HG02798 (cell line): ENCODE measurements around the gene PTCHD1.

ENCODE experiments used
- ATAC-seq: cut with Tn5 transposase; IDR thresholded peaks from one replicate; pipeline ENCODE4 v1.9.1; 2021; ENCODE audit warnings: mild to moderate bottlenecking; ENCODE audit not compliant: unreplicated experiment, poor library complexity

PTCHD1 gene

DNA sequence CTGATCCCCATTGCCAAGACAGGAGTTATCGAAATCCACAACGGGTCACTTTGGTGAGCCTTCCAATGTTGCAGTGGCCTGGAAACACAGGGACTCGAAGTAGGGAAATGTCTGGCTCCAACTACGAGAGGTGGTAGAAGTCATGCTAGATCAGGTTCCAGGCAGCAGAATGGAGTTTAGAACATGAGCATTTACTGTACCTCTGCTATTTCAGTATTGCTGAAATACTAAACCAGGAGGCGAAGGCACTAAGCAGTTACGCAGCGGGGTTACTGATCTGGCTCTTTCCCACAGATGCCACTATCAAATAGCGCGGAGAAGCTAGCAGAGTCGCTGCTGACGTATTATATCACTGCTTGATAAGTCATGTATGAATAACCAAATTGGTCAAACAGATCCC, 56.3 kb downstream of the PTCHD1 start:
- ATAC-seq = no peak

DNA sequence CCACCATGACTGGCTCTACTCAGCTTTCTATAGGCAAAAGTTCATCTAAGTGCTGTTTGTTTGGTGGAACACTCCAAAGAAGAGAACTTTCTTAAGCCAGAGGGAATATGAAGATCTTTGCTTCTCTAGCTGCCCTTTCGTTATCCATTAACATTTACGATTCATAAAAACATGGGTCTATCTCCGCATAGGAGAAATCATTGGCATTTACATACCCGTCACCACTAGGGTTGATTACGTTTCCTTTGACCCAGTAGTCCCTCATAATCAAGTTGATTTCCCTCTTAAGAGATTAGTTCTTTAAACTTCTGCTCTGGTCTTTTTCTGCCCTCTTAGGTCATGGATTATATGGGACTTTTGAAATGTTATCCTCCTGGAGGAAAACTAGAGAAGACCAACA, 57.5 kb downstream of the PTCHD1 start:
- ATAC-seq = no peak

DNA sequence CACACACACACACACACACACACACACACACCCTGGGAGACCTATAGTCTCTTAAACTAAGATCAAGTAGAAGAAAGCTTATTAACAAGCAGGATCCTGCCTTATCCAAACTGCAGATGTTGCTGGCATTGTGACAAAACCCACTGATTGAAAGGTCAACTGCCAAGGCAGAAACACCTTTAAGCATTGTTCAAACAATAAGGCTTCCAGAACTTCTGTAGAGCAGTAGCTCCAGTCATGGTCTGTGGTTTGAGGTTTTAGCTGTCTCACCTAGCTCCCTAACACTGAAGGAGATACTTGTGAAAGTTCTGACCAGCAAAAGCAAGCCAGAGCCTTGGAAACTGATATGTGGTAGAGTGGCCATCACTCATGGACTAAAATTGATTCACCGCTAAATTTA, 59.8 kb downstream of the PTCHD1 start:
- ATAC-seq = no peak

DNA sequence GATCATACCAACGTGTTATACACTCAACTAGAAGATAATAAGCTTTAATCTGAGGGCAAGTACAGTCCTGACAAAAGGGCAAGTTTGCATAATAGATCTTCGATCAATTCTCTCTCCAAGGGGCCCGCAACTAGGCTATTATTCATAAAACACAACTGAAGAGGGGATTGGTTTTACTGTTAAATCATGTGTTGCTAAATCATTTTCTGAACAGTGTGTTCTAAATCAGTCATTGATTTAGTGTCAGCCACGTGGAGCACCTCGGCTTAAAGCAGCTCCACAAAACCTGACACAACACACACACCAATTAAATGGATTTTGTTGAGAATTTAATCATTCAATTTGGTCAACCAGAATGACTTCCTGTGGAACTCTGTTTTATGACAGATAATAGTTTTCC, 61.6 kb downstream of the PTCHD1 start:
- ATAC-seq = no peak

DNA sequence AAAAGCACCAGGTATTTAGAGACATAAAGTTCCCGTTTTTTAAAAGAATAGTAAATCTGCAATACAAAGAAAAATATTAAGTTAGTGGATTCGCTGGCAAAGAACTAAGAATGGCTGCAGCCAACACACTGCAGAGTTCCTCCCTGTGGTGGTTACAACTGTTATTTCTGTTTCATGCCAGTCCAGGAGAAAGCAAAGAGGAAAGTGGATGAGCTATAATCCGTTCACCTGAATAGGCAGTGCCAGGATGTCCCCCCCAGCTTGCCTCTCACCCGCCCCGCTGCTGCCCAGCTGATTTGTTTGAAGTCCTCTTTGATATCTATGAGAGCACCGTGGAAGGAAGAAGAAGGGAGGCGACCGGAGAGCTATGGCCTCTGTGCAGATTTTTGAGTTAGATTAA, 63.9 kb downstream of the PTCHD1 start:
- no peak for ATAC-seq

DNA sequence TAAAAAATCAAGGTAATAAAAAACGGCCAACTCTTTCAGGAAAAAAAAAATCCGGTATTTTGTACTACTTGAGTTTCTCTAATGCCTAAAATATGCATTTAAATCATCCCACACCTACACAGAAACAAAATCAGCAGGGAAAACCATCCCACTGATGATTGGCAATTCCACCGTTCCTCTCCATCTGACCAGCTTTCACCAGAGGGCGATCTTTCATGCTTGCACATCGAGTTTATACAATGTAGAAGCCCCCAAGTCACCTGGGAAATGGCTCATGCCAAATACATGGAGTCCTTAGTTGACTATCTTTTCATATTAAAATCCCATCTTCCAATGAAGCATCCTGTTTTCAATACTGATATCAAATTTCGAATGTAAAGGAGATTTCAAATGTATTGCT, 69.2 kb downstream of the PTCHD1 start:
- ATAC-seq = no peak

DNA sequence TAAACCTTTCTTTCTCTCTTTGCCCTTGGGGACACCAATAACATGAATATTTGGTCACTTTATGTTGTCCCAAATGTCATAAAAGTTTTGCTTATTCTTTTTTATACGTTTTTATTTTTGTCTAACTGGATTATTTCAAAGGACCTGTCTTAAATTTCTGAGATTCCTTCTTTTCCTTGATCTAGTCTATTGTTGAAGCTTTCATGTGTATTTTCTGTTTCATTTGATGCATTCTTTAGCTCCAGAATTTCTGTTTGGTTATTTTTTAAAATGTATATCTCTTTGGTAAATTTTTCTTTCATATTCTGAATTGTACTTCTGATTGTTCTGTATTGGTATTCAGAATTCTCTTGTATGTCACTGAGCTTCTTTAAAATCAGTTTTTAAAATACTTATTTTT, 88.3 kb downstream of the PTCHD1 start:
- no peak for ATAC-seq

DNA sequence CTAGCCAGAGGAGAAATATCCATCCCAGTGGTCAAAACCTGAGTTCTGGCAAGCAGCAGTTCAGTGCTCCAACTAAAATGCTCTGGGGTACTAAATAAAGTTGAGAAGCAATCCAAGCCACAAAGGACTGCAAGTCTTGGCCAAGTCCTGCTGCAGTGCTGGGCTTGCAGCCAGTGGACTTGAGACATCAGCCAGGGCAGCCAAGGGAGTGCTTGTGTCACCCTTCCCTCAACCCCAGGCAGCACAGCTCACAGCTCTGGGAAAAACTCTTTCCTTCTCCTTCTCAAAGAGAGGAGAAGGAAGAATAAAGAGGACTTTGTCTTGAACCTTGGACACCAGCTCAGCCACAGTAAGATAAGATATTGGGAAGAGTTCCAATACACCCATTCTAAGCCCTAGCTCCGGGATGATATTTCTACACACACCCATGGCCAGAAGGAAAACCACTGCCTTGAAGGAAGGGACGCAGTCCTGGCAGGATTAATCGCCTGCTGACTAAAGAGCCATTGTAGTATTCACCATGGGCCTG, 99.8 kb downstream of the PTCHD1 start:
- ATAC-seq = no peak

DNA sequence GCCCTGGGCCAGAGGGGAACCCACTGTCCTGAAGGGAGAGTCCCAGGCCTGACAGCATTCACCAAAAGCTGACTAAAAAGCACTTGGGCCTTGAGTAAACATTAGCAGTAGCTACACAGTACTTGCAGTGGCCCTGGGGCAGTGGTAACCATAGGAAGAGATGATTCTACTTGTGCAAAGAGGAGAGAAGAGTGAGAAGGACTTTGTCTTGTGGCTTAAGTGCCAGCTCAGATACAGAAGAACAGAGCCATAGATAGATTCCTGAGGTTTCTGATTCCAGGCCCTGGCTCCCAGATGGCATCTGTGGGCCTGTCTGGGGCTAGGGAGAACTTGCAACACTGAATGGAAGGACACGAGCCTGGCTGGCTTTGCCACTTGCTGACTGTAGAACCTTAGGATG, 100.5 kb downstream of the PTCHD1 start:
- ATAC-seq = no peak

DNA sequence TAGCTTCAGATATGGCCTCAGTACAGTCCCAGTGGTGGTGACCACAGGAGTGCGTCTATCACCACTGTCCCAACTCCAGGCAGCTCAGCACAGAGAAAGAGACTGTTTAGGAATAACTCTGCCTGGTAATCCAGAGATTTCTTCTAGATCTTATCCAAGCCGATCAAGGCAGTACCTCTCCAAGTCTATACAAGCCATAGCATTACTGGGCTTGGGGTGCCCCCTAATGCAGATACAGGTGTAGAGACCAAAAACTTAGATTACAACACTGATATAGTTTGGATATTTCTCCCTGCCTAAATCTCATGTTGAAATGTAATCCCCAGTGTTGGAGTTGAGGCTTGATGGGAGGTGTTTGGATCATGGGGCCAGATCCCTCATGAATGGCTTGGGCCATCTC, 100.9 kb downstream of the PTCHD1 start:
- no peak for ATAC-seq

DNA sequence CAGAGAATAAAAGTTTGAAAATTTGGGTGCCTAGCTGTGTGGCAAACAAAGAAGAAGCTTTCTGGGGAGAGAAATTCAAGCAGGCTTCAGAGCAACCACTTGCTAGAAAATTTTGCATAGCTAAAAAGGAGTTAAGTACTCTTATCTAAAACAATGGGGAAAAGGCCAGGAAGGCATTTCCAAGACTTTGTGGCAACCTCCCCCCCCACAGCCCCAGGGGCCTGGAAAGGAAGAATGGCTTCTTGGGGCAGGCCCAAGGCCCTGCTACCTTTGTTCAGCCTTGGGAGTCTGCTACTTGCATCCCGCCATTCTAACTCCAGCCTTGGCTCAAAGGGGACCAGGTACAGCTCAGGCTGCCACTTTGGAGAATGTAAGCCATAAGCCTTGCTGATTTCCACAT, 102.2 kb downstream of the PTCHD1 start:
- ATAC-seq = no peak

DNA sequence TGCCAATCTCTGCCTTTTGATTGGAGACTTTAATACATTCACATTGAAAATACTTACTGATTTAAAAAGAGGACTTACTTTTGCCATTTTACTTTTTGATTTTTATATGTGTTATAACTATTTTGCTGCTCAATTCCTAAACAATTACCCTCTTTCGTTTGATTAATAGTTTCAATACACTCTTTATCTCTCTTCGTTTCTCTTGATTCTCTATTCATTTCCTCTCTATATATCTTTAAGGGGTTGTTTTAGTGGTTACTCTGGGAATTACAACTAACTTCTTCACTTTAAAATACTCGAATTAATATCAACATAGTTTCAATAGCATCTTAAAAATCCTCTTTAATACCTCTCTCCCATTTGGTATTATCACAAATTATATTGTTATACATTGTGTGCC, 116.6 kb downstream of the PTCHD1 start:
- ATAC-seq = no peak
